Amniotic epithelial cell (primary cell): Measurements from ENCODE around the gene RIPOR3.
A peak's percentile ranks its signal among the peaks of the same experiment; 100 is the strongest.
"Not testable (repeated sequence)": the region's sequence is repeated elsewhere in the genome, so short reads cannot be mapped to it uniquely, and the experiment has no call there.

Experiments
- DNase-seq: peaks from one replicate; pipeline ENCODE4 v3.0.0-alpha.2; 2010; ENCODE audit warnings: low read depth

RIPOR3 gene

DNA sequence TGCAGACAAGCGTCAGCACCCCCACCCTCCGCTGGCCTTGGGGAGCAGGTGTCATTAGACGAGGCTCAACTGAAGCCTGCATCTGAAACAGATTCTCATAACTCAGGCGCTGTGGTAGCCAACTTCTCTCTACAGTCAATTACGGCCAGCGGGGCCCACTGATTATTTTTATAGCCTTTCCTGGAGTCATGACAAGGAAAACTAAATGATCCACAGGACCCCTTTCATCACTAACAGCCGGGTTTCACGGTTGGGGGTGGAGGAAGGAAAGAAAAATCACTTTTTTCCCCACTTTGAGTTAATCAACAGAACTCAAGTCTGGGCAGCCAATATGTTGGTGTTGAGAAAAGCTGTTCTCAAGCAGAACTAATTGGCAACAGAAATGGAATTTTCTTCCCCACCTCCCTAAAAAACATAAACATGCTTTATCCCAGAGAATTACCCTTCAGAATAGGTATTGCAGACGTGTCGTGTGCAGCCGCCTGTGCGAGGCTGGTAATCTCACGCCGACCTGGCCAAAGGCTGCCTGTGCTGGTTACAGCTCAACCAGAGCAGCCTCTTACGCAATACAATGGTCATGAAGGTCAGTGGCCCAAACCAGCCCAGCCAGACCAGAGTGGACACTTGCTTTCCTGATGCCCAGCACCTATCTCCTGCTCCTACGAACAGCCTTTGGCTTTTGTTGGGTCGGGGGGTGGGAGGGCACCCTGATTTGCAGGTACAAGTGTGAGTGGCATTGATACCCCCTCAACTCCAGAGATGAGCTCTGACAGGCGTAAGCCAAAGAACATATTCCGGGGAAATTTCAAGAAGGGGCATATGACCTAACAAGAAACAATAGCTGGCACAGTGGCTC is 11.0 kb downstream of the RIPOR3 start:
- peak; percentile 74 for DNase-seq

DNA sequence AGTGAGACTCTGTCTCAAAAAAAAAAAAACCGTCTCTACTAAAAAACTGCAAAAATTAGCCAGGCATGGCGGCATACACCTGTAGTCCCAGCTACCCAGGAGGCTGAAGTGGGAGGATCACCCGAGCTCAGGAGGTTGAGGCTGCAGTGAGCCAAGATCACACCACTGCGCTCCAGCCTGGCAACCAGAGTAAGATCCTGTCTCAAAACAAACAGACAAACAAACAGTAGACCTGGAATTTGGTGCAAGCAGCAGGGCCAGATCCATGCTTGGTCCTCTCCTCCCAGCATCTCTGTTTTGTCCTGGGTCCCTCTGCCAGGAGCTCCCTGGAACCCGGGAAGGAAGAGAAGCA is 11.6 kb downstream of the RIPOR3 start:
- no peak for DNase-seq

GRCh38 chr20:50678169-50678898 is 13.0 kb downstream of the RIPOR3 start:
- DNase-seq: peak; percentile 48

GRCh38 chr20:50676858-50677257 is 14.5 kb downstream of the RIPOR3 start:
- DNase-seq: no peak

DNA sequence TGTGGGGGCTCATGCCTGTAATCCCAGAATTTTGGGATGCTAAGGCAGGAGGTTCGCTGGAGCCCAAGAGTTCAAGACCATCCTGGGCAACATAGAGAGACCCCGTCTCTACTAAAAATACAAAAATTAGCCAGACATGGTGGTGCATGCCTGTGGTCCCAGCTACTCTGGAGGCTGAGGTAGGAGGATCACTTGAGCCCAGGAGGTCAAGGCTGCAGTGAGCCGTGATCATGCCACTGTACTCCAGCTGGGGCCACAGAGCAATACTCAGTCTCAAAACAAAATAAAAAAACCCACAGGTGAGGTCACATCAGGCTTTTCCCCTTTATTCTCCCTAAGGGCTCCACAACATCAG is 15.0 kb downstream of the RIPOR3 start:
- not testable (repeated sequence) for DNase-seq

GRCh38 chr20:50675671-50676376 is 15.5 kb downstream of the RIPOR3 start:
- DNase-seq: no peak

- DNase-seq: no peak
Measured at GRCh38 chr20:50674138-50674825, 17.1 kb downstream of the RIPOR3 start.

DNA sequence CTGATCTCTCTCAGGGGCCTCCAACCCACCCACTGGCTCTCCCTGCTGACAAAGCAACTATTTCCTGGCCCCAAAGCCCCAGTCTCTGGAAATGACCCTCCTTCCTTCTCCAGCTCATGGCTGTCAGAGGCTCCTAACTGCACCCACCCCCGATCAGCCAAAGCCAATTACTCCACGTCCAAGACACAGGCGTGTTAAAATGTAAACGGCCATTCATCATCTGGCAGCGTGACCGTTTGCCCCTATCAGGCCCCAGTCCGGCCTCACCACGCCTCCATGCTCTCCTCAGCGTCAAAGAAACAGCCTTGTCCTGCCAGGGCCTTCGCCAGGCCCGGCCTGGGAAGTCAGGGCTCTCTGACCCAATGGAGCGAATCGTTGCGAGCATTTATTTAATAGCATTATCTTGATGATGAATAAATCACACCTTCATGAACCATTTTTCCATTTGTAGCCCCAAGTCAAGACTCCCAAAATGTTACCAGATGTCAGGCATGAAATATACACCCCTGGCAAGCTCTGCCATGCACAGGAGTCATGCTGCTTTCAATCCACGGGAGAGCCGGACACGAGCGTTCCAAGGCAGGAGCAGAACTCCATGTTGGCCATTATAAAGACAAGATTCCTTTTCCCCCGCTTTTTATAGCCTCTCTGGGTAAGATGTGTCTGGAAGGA is 17.7 kb downstream of the RIPOR3 start:
- peak; percentile 56 for DNase-seq

DNA sequence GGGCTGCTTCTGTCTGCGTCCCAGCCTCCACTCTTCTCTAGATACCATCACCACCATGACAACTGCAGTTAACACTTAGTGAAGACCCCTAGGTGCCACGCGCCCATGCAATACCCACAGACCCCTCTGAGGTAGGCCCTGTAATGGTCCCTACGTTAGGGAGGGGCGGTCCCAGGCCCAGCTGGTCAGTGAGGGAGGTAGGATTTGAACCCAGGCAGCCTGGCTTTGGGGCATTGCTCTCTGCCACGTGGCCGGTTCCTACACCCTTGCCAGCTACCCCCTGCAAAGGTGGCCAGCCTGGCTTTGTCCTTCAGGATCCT is 18.2 kb downstream of the RIPOR3 start:
- DNase-seq: no peak

DNA sequence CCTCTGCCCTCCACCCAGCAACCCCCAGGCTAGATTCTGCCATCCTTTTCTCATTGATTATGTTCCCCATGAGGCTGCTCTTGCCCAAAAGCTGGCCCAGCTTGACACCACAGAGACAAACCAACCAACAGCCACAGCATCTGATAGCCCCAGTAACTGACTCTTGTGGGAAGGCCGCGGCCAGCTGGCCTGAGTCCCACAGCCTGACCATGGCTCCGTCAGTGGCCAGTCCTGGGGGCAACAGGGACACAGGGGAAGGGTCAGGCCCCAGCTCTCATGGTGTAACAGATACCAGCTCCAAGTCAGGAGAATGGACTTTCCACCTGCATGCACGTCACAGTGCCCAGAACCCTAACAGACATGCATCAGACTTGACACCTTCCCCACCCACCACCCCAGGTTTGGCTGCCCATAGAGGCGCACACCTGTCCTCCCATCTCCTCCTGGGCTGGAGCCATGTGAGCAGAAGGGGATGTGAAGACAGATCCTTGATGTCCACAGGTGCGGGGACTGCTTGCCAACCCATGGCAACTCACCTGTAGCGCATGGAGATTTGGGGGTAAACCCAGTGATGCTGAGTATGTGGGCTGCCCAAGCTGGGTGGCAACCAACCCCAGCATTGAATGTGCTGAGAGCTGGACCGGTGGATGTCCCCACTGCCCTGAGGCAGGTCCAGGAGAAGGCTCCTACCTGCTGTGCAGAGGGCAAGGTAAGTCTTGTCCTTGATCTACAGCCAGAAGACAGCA is 18.8 kb downstream of the RIPOR3 start:
- no peak for DNase-seq

DNA sequence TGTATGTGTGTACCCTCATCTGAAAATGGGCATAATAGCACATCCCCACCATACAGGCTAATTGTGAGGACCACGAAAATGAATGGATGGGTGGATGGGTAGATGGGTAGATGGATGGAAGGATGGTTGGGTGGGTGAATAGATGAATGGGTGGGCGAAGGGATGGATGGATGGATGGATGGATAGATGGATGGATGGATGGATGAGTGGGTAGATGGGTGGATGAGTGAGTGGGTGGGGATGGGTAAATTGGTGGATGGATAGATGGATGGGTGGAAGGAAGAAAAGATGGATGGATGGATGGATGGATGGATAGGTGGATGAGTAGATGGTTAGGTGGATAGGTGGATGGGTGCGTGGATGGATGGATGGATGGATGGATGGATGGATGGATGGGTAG is 19.7 kb downstream of the RIPOR3 start:
- DNase-seq: no peak

DNA sequence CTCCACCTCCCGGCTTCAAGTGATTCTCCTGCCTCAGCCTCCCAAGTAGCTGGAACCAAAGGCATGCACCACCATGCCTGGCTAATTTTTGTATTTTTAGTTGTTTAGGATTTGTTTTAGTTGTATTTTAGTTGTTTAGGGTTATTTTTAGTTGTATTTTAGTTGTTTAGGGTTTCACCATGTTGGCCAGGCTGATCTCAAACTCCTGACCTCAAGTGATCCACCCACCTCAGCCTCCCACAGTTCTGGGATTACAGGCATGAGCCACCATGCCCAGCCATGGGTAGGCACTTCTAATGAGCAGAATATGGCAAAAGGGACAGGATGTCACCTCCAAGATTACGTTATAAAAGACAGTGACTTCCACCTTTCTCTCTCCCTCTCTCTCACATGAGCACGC is 20.3 kb downstream of the RIPOR3 start:
- not testable (repeated sequence) for DNase-seq

DNA sequence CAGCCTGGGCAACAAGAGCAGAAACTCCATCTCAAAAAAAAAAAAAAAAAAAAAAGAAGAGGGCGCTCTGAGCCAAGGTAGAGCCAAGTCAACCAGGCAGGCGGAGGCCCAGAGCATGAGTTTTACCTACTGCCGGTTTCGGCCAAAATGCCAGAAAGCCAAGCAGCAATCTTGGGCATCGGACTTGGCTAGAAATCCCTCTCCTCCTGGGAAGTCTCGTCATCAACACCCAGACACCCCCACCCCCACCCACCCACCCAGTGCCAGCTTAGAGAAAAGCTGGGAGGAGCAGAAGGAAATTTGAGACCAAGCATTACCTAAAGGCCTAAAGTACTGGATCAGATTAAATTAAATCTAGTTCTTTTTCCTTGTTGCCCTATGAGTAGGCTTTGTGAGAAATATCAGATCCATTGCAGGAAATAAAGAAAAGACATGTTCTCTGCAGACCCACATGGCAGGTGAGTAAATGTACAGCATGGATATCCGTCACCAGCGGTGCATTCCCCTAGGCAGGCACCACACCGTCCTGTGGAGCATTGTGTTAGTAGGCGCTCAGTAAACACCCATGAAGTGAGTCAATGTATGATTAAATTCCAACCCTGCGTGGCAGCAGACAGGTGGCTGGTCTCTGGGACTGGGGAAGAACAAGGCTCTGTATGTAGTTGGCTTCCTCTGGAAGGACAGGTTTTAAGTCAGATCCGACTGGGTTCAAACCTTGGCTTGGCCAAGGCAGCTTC is 21.0 kb downstream of the RIPOR3 start:
- no peak for DNase-seq

DNA sequence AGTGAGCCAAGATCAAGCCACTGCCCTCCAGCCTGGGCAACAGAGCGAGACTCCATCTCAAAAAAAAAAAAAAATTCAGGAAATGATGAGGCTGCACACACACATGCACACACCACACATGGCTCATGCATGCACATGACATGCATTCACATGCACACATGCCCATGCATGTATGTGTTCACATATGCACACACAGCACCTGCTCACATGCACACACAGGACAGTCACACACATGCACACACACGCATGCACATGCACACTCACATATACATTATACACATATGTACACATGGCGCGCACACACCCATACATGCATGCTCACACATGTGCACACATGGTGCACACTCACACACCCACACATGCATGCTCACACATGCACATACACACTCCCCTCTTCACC is 22.5 kb downstream of the RIPOR3 start:
- DNase-seq: no peak

GRCh38 chr20:50668326-50668725 is 23.0 kb downstream of the RIPOR3 start:
- no peak for DNase-seq

- peak; percentile 52 for DNase-seq
Measured at GRCh38 chr20:50666709-50667298, 24.5 kb downstream of the RIPOR3 start.

DNA sequence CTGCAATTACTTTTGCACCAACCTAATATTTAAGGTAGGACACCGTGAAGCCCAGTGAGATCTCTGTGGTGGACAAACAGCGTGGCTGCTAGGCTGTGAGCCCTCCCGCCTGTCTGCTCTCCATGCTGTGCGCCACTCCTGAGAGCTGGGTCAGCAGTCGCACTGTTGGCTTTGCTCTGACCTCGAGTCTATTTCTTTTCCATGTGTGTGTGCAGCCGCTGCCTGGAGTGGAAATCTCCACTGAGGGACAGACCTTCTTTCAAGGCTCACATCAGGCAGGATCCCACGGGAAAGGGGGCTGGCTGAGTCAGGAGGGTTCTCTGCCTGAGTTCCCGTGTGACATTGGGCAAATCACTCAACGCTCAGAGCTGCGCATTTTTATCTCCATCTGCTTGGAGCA is 27.1 kb downstream of the RIPOR3 start:
- no peak for DNase-seq

GRCh38 chr20:50663095-50663821 is 28.1 kb downstream of the RIPOR3 start:
- DNase-seq: no peak

- no peak for DNase-seq
Measured at GRCh38 chr20:50659975-50660670, 31.2 kb downstream of the RIPOR3 start.
